Globus pallidus (tissue), 1 donor: ENCODE data around the gene SARNP.
"Not testable (repeated sequence)": the region's sequence is repeated elsewhere in the genome, so short reads cannot be mapped to it uniquely, and the experiment has no call there.

Source experiments
- DNase-seq: peaks from one replicate; pipeline ENCODE4 v3.0.0-alpha.2; 2015; ENCODE audit warnings: low spot score

SARNP gene

GRCh38 chr12:55839345-55840140 lies 22.0 kb upstream of the SARNP start:
- DNase-seq: no peak

DNA sequence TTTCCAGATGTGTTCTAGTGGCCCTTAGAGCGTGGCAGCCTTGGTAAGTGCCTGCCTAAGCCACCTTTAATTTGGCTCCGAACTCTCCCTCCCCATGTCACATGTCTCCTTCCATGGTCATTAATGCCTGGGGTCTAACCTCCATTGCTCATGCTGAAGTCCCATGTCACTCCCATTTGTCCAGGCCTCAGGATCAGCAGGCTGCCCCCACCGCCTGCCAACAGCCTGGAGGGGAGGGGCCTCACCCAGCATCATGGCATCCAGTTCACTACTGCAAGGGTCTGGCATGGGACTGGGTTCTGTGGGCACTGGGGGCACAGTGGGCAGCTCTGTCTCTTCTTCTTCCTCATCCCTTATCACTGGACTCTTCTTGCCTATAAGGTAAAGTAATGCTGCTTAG lies 20.8 kb upstream of the SARNP start:
- DNase-seq: no peak

DNA sequence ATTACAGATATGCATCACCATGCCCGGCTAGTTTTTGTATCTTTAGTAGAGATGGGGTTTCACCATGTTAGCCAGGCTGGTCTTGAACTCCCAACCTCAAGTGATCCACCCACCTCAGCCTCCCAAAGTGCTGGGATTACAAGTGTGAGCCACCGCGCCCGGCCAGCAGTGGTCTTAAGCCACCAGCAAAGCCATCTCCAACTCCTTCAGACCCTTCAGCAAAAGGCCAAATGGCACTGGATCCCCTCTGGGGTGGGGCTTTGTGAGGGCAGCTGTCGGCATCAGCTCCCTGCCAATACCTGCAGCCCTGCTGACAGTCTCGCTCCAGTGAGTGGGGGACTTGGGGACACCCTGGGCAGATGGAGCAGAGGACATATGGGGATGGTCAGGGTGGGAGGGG lies 16.9 kb upstream of the SARNP start:
- DNase-seq: not testable (repeated sequence)

DNA sequence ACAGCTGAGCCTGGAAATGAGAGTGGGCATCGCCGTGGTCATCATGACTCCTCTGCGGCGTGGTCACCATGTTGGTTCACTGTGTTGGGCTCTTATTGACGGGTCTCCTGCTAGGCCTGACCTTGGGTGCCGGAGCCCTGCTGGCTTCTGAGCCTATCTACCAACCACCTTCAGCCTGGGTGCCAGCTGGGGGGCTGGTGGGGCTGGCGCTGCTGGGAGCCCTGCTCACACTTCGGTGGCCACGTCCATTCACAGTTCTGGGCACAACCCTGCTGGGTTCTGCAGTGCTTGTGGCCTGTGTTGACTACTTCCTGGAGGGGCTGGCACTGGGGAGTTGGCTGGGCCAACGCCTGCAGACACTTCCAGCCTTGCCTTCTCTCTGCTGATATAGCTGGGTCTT lies 15.5 kb upstream of the SARNP start:
- no peak for DNase-seq

- DNase-seq: no peak
Measured at GRCh38 chr12:55831447-55831815, 13.9 kb upstream of the SARNP start.

DNA sequence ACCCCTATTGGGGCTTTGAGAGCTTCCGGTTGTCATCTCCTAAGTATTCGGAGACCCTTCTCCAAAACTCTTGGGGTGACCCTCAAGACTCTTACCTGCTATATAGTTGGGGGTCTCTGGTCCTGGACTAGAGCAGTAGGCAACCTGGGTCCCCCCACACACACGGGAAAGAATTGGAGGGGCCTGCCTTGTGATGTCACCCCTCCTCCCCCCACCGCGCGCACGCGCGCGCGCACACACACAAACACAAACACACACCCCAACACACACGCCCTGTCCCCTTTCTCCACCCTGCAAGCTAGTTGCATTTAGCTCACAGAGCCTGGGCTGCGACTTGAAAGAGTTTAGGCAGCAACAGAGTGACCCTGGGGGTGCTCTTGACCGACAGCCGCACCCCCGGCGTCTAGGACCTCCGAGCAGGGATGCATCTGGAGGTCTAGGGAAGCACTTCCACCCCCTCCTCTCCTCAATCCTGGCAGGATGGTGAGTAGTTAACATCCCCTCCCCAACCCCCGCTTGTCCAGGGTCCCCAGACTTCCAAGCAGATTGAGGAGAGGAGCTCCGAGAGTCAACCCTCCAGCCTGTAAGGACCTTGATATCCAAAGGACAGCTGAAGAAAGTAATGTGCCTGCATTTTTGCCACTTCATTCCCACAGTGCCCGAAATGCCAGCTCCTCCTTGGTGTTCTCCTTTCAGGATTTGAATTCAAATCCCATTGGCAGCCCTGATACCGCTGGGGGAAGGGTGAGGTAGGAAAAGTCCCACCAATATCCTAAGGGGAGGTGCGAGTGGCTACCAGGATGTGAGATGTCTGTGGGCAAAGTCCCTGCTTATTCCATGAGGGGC lies 13.3 kb upstream of the SARNP start:
- peak; percentile 79 for DNase-seq

GRCh38 chr12:55829967-55830600 lies 12.6 kb upstream of the SARNP start:
- DNase-seq: peak; percentile 74

GRCh38 chr12:55828357-55828756 lies 10.8 kb upstream of the SARNP start:
- DNase-seq: no peak

DNA sequence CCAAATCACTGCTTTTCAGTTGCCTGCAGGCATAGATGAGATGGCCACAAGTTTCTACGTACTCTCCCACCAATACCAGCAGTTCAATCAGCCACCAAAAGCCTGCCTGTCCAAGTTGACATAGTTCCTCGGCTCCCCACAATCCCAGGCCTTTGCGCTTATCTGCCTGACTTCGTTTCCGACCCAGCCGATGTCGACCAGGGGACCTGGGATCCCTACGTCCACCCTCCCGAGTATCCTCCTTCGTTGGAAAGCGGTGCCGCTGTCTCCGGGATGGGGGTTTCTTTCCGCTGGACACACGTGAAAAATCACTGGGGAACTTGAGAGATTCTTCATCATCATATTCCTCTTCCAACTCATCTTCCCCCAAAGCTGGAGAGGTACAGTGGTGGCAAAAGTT lies 10.3 kb upstream of the SARNP start:
- no peak for DNase-seq

DNA sequence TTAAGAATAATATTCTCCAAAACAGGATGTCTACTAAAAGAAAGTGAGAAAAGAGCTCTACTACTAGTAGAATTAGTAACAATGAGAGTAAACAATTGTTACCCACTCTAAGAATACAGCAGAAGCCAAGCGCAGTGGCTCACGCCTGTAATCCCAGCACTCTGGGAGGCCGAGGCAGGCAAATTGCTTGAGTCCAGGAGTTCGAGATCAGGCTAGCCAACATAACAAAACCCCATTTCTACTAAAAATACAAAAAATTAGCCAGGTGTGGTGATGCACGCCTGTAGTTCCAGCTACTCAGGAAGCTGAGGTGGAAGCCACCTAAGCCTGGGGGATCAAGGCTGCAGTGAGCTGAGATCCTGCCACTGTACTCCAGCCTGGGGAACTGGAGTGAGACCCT lies 7.2 kb upstream of the SARNP start:
- DNase-seq: no peak

DNA sequence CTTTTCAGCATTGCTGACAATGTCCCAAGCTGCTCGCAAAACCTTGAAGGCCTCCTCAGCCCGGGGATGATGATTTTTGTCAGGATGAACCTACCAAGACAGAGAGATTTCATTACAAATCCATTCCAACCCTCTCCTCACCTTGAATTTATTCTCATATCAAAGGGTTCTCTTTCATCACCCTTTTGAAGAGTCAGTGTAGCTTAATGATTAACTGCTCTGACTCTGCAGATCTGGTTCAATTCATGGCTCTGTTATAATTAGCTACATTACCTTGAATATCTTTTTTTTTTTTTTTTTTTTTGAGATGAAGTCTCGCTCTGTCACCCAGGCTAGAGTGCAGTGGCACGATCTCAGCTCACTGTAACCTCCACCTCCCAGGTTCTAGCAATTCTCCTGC lies 5.9 kb upstream of the SARNP start:
- no peak for DNase-seq

DNA sequence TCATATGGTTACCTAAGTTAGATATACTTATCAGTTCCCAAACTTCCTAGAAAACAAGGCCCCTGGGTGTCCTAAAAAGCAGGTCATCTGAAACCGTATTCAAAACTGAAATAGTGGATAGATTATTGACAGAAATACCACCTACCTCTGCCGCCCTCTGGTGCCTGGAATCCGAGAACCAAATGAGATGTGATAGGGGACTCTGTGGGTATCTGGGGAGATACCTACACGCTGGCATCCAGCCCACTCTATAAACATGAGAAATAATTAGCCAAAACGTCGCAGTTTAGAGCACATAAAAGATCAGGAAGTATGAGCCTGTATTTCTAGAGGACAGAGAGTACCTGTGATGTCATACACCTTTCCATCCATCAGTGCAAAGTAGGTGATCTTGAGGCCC lies 4.7 kb upstream of the SARNP start:
- no peak for DNase-seq

GRCh38 chr12:55820679-55821078 lies 3.2 kb upstream of the SARNP start:
- no peak for DNase-seq

DNA sequence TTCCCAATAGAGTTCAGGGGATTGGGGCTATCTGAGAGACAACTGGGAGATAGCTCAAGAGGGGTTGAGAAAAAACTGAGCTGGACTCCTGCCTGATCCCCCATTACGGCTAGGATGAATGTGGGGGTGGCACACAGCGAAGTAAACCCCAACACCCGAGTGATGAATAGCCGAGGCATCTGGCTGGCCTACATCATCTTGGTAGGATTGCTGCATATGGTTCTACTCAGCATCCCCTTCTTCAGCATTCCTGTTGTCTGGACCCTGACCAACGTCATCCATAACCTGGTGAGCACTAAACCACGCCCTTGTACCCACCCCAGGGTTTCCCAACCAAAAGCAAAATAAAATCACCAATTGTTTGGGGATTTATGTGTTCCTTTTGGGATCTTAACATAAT lies 1.4 kb upstream of the SARNP start:
- DNase-seq: no peak

DNA sequence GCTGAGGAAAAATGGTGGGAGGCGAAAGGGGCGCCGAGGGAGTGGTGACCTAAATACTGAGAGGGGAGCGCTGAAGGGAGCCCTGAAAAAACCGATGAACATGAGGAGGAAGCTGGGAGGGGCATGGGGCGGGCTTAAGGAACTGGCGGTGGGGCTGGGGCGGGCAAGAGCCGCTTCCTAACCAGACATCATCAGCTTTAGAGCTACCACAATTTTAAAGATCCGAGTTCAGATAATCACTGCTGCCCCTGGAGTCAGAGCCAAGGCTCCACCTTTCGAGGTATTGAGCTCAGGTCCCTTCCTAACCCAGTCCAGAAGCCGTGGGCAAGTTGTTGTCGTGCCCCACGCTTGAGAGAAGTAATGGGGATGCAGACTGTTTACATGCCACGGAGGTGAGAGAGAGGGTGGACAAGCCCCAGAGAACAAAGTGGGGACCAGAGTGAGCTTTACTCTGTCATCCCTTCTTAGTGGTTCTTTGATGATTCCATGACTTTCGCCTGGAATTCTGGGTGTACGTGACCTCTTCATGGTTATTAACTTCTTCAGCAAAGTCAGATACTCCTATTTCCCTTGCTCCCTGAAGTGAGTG lies 710 bp upstream of the SARNP start:
- DNase-seq: no peak

- no peak for DNase-seq
Measured at GRCh38 chr12:55816881-55817344, 611 bp downstream of the SARNP start.

DNA sequence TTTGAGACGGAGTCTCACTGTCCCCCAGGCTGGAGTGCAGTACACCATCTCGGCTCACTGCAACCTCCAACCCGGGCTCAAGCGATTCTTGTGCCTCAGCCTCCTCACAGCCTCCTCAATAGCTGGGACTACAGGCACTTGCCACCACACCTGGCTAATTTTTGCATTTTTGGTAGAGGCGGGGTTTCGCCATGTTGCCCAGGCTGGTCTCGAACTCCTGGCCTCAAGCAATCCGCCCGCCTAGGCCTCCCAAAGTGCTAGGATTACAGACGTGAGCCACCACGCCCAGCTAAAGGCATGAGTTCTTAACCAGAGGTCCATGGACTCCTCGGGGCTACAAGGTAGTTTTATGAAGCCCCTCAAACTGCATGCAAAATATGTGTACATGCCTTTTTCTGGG lies 2.1 kb downstream of the SARNP start:
- no peak for DNase-seq

DNA sequence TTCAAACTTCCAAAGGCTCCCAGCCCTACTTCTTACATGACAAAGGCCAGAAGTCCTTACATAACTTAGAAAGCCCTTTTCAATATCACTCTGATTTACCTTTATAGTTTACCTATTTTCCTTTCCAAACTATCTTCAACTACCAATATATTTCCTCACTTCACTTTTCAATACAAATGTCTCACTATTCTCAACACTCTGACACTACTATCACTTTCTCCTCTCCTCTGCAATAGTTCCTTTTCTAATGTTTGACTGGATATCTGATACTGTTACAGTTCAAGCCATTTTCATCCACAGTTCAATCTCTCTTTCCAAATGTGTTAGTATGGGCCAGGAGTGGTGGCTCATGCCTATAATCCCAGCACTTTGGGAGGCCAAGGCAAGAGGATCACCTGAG lies 3.3 kb downstream of the SARNP start:
- no peak for DNase-seq

- DNase-seq: no peak
Measured at GRCh38 chr12:55812088-55812487, 5.4 kb downstream of the SARNP start.

GRCh38 chr12:55809274-55809673 lies 8.2 kb downstream of the SARNP start:
- DNase-seq: no peak

DNA sequence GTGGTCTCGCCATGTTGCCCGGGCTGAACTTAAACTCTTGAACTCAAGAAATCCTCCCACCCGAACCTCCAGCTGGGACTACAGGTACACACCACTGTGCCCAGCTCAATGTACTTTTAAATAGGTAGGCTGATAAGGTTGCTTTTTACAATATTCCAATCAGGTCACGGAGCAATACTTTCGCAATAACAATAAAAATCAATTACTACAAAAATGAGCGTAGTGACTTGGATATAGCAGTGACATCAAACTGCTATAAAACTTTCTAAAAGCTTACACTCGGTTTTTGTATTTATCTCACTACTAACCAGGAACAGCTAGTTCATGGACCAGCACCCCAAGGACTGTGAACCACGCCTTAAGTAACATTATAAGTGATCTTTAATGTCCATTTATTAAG lies 10.5 kb downstream of the SARNP start:
- DNase-seq: no peak

GRCh38 chr12:55797550-55797949 lies 20.0 kb downstream of the SARNP start:
- no peak for DNase-seq

GRCh38 chr12:55797068-55797467 lies 20.5 kb downstream of the SARNP start:
- DNase-seq: peak; percentile 59
